GM18870 (cell line): ENCODE results near the gene NOC4L.
"Not testable (repeated sequence)": the region's sequence is repeated elsewhere in the genome, so short reads cannot be mapped to it uniquely, and the experiment has no call there.

Experiments
- ATAC-seq: cut with Tn5 transposase; IDR thresholded peaks from one replicate; pipeline ENCODE4 v1.9.1; 2021; ENCODE audit warnings: moderate library complexity; ENCODE audit not compliant: unreplicated experiment

The NOC4L gene

DNA sequence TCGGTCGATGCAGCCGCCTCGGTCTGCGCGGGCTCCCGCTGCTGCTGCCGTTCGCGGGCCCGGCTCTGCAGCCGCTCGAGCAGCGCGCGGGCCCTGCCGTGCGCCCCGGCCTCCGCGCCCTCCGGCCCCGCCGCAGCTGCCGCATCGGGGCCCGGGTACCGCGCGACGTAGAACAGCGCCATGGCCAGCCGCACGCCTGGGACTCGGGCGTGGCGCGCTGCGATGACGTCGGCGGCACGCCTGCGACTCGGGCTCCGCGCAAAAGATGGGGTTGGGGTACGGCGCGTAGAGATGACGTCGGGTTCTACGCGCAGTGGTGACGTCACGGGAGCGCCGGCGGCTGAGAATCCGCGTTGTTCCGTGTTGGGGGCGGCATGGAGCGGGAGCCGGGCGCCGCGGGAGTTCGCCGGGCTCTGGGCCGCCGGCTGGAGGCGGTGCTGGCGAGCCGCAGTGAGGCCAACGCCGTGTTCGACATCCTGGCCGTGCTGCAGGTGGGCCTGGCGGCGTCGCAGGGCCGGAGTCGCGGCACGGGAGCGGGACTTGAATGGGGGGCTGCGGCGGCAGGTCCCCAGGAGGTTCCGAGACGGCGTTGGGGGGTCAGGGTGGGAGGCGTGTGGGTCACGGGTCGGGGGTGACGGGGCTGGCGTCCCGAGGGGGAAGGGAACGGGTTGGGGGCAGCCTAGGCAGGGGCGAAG lies at the start of gene NOC4L, which contains the start of gene DDX51:
TSS of gene NOC4L (plus strand) at position 343 of the 695 bp plus-strand sequence. CDS start at position 375, 32 bp downstream.
TSS of gene DDX51 (minus strand) at position 205 of the 695 bp plus-strand sequence. CDS start at position 182, 23 bp downstream.
- ATAC-seq, result peak; percentile 75

DNA sequence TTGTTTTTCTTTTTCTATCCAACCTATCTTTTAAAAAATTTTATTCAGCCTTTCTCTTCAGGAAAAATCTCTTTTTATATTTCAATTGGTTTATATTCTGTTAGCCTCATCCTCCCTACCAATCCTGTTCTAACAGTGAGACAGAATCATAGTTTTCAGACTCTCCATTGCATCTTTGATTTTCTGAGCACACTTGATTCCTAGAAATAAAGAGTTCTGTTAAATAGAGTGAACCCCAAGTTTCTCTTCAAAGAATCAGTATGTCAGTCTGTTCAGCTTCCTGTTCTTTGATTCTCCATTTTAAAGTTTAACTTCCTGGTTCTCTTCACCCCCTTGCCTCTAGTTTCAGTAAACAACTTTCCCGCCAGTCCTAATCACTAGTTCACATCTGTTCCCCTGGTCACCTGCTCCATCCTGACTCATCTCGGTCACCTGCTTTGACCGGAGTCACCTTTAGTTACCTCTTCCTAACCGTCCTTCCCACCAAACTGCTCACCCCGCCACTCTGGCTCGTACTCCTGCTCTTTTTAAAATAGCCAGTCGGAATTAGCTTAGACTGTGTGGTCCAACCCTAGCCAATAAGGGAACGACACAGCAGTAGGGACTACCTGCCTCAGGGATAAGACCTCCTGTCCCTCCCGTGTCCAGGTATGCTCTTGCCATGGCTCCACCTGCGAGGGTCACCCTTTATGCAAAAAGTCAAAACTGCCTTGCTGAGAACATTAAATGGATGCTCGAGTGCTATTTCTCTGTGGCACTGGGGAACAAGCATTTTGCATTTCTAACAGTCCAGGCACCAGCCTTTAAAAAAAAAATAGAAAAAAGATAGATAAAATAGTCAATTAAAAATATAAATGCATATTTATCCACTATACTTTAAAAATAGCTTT lies 48.5 kb upstream of the NOC4L start:
- no peak for ATAC-seq

DNA sequence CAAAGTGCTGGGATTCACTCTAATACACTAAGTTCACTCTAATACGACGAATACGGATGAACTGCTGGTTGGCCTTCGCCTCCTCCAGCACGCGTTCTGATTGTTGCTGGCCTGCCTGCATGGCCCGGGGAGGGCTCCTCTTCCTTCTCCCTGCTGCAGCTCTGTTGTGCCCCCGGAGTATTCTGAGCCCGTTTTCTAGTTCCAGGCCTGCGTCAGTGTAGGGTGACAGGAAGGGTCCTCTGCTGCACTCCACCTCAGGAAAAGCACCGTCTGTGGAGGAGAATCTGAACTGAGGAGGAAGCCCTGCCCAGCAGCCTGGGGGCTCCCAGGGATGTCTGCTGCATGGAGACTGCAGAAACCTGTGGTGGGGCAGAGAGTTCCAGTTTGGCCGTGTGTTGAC lies 44.5 kb upstream of the NOC4L start:
- ATAC-seq, result no peak

DNA sequence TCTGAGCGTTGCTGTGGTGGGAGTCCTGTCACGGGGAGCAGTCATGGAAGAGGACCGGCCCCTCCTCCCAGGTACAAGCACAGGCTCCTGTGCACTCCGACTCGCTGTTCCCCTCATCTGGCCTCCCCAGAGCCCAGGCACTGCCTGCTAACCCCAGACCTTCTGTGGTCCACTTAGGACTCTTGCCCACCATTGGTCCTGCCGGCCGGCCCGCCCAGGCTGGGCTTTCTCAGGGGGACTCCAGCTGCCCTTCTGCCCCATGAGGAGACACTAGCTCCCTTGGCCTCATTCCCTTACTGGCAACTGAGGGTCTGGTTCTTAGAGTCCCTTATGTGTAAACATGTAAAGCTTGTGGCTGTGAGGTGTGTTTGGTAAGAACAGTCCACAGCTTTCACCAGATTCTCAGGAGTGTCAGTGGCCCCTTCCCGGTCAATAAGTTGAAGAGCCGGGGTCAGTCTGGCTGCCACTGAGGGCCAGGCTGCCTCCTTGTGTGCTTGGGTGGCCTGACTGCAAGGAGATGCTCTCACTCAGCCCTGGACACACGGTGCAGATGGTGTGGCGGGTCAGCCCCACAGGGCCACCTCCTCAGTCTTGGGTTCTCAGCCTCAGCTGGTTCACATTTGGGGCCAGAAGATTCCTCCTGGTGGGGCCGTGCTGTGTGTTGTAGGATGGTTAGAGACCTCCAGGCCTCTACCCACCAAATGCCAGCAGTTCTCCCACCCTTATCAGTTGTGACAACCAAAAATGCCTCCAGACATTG lies 43.8 kb upstream of the NOC4L start:
- no peak for ATAC-seq

DNA sequence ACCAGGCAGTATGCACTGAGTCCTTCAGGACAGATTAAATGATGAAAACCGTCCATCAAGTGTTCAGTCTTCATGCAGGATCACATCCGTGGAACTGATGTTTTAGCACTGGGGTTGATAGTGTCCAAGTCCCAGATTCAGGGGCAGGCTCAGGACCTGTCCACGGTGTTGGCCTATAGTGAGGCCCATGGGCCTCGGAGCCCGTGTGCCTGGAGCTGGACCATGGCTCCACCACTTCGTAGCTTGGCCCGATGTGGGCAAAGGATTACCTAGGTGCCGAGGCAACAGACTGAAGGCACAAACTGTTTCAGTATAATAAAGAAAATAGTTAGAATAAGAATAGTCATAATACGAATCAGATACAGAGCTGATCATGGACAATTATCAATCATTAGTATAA lies 42.0 kb upstream of the NOC4L start:
- no peak for ATAC-seq

DNA sequence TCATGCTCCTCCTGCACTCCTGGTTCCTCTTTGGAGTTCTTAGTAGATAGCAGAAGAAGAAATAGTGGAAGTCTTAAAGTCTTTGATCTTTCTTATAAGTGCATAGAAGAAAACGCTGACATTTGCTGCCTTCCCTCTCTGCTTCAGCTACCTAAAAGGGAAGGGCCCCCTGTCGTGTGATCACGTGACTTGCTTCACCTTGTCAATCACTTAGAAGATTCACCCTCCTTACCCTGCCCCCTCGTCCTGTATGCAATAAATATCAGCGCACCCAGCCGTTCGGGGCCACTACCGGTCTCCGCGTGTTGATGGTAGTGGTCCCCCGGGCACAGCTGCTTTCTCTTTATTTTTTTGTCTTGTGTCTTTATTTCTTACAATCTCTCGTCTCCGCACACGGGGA lies 41.2 kb upstream of the NOC4L start:
- not testable (repeated sequence) for ATAC-seq

DNA sequence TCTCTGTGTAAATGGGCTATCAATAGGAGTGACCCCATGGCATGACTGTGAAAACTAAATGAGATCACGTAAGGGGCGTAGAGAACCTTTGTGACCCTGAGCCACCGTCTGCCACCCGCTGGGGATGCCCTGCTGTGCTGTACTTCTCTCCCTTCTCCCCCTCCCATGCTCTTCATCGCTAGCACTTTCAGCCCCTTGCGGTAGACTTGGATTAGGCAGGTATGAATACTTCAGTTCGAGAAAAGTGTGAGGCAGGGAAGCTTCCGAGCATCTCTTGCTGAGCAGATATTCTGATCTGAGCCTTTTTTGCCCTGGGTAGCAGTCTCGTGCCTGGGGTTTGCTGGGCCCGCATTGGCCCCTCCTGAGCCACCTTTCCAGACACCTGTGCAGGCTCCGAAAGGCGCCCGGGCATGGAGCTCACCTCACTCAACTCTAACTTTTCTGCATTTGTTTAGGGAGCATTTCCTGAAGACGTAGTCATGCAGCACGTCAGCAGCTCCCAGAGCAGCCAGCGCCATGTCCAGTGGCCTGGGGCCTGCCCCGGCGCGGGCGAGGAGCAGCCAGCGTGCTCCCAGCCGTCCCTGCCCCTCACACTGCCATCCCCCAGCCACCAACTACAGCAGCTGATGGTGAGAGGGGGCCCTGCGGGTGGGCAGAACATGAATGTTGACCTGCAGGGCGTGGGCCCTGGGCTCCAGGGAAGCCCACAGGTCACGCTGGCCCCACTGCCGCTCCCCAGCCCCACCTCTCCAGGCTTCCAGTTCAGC lies 40.5 kb upstream of the NOC4L start:
- ATAC-seq, result no peak

DNA sequence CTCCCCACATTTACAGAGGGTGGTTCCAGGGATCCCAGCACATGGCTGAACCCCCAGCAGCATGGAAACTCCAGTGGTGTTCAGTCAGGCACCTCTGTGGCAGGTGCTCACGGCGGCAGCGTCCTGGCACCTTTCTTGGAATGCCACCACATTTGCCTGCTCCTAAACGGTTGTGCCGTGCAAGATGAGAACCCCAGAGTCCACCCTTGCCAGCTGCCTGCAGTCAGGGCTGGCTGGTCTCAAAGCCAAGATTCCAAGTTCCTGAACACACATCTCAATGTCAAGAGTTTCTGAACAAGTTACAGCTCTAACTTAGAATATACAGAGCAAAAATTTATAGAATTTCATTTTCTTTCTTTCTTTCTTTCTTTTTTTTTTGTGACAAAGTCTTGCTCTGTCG lies 38.8 kb upstream of the NOC4L start:
- ATAC-seq, result no peak

DNA sequence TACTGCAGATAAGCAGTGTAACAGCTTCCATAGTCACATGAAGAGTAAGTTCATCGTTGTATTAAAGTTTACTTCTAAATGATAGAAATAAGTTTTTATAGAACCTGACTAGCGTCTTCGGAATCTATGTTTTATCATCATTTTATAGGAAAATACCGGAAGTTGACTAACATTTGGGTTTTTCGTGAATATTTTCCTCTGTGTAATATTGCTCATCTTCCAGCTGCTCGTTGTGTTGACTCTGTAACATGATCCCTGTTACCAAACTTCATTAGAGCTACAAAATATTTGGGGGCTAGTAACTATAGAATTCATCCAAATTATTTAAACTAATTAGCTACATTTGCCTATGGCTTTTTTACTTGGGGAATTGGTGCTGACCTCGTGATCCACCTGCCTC lies 37.3 kb upstream of the NOC4L start:
- no peak for ATAC-seq

DNA sequence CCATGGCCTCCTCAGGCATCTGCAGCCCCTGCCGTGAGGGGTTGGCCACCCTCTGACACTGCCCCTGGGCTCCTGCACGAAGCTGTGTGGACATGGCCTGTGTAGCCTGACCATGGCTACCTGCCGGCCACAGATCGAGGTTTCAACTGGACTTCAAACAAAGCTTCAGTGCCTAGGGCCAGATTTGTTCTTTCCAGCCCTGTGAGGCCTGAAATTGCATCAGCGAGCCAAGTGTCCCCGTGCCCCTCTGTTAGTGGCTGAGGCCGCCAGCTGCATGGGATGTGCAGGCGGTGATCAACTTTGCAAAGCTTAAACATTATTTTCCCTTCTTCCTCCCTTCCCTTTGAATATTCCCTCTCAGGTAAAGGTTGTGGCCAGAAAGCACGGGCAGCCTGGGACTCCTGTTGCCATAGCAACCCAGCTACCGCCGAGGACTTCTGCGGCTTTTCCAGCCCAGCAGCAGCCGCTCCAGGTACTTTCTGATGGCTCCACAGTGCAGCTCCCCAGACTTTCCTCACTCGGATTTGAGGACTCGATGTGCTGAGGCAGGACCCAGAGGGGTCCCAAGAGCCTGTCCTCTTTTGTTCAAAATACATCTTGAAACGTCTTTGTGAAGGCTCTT lies 35.9 kb upstream of the NOC4L start:
- ATAC-seq, result no peak

DNA sequence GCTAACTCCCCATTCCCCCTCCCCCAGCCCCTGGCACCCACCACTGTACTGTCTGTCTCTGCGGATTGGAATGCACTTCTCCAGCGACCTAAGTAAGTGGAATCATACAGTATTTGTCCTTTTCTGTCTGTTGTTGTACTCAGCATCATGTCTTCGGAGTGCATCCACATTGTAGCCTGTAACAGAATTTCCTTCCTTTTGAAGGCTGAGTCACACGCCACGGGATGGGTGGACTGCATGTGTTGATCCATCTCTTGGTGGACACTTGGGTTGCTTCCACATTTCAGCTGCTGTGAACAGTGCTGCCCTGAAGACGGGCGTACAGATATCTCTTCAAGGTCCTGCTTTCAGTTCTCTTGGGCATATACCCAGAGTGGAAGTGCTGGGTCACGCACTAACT lies 34.5 kb upstream of the NOC4L start:
- no peak for ATAC-seq

DNA sequence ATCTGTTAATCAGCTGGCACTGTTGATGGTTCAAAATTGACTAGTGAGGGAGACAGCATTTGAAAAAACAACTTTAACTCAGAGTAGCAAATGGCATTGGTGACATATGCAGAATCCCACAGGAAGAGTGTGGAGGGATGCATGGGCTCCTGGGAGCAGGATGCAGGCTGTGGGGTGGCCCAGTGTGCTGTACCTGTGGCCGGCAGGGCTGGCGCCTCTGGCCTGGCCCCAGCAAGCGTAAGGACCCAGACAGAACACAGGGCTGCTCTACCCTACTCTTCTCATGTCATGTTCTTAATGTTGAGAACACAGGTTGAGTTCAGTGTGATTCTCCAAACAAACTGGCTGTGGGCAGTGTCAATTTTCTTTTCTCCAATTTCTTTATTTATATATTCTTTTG lies 33.6 kb upstream of the NOC4L start:
- ATAC-seq, result no peak

DNA sequence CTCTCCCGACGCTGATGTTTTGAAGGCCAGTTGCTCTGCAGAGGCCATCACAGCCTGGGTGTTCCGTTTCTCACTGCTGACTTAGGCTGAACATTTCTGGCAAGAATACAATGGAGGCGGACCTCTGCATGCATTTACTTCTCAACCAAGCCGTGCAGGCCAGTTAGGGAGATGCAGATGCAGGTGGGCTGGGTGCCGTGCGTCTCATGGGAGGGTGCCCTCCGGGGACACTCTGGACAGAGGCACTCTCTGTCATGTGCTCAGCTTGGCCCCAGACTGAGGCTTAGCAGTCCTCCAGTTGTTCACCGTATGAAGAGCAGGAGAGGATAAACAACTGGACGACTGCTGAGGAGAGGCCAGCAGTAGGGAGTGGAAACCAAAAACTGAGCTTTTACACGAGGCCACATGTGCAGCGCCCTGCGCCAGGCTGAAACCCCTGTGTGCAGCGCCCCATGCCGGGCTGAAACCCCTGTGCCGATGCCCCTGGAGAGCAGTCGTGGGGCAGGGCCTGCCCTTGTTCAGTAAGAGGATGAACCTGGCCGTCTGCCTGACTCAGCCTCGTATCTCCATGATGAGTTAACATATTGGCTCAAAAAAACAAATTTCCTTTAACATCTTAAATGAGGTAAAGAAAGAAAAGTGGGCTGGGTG lies 32.5 kb upstream of the NOC4L start:
- no peak for ATAC-seq

DNA sequence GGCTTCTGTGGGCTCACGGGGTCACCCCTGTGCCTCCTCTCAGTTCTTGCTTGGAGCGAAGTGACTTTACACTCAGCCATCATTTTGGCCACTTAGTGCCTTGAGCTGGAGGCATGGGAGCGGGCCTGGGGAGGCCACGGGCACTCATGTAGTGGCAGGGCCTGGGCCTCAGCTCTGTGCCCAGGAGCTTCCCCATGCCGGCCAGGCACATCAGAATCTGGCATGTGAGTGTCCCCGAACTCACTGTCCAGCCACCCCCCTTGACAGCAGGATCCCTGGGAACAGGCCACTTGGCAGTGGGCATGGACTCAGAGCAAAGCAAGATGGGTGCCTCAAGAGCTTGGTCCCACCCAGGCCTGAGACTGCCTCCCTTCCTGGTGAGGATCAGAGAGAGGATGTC lies 29.6 kb upstream of the NOC4L start:
- ATAC-seq, result no peak

DNA sequence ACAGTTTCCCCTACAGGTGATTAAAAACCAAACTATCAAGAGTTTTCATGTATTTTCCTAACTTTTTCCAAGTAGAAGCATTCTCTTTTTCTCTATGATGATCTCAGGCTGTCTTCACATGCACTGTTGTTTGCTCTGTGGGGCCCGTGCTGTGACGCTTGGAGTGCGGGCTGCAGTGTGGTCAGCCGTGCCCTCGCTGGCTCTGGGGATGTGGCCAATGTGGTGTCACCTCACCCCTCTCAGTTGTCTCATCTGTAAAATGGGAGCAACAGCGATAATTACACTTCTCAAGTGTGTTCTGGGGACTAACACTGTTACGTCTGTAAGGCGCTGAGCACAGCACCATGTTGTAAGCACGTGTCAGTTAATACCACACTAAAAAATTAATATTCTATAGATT lies 28.8 kb upstream of the NOC4L start:
- no peak for ATAC-seq

DNA sequence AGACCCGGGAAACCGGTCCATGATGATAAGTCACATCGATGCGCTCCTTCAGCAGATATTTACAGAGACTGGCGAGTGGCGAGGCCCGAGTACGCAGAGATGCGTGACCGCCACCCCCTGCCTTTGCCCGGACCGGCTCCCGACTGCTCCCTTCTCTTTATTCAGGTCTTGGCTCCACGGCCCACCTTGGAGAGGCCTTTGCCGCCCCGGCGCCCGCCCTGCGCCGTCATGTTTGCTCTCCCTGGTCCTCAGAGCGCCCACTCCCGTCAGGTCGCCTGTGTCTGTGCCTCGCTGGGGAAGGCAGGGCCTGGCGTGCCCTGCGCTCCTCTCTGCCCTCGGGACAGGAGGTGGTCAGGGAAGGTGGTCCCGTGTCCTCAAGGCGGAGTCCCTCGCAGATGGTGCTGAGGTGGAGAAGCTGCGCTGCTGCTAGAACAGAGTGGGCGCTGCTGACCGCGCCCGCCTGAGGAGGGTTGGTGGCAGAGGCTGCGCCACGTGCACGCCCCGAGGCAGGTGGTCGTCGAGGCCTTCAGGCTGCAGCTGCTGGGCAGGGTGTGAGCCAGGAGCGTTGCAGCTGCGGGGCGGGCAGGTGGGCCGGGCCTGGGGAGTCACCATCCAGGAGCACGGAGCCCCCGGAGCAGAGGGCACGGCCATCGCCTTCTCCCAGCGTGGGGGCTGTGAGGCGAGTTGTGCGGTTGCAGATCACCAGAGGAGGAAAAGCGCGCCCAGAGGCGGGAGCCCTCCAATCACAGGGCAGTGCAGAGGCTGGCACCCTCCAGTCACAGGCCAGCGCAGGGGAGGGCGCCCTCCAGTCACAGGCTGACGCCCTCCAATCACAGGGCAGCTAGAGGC lies 27.3 kb upstream of the NOC4L start:
- no peak for ATAC-seq

DNA sequence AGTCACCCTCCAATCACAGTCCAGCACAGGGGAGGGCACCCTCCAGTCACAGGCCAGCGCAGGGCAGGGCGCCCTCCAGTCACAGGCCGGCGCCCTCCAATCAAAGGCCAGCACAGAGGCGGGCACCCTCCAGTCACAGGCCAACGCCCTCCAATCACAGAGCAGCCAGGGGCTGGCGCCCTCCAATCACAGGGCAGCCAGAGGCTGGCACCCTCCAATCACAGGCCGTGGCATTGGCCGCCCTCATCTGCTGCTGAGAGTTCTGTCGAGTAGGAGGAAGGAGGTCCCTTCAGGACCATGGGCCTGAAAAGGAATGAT lies 26.7 kb upstream of the NOC4L start:
- no peak for ATAC-seq

DNA sequence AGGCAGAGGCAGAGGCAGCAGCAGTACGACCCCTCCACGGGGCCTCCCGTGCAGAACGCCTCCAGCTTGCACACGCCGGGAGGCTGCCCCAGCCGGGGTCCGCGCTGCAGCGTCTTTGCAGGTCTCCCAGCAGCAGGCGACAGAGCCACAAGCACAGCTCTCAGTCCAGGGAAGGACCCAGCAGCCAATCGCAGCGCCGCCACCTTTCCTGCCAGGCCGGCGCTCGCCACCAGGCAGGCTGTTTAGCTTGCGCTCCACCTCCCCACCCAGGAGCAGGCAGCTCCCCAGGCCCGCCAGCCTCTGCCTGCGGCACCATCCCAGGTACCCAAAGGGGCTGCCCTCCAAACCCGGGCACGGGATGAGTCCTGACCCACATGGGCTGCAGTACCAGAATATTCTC lies 25.4 kb upstream of the NOC4L start:
- ATAC-seq, result no peak

DNA sequence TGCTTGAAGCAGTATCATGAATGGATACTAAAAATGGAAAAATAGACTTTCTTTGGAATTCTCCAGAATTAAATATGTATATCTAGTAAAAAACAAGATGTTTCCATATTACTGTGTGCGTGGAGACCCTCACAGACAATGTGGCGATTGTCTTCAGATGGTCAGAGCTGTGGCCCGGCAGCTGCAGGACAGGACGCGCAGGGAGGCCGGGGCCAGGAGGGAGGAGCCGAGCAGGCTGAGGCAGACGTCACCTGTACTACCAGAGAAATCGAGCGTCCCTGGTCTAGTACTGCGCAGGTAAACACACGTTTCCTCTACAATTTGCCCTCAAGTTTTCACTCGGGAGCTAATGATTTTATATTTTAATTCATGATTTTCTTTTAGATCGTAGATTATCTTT lies 23.0 kb upstream of the NOC4L start:
- ATAC-seq, result no peak
